ENCODE measurements around the gene OAF.

Gene OAF

GRCh38 chr11:120205596-120206161 is 5.2 kb upstream of the OAF start:
- DNase-seq, result no peak

DNA sequence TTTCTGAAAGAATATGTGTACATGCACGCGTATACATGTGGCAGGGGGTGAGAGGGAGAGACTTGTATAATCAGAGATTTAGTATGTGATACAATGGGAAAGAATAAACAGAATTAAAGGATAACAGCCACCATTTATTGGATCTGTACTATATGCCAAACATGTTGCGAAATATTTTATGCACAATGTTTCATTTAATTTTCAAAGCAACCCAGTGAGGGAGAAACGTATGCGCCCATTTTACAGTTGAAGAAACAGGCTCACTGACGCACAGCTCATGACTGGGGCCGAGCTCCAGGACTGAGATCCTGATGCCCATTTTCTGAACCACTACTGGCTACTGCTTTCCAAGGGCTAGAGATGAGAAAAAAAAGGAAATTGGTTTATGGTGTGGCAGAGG is 3.3 kb upstream of the OAF start:
- no peak for DNase-seq

- DNase-seq, result no peak
These were observed 2.8 kb upstream of the OAF start for GRCh38 chr11:120208001-120208441.

DNA sequence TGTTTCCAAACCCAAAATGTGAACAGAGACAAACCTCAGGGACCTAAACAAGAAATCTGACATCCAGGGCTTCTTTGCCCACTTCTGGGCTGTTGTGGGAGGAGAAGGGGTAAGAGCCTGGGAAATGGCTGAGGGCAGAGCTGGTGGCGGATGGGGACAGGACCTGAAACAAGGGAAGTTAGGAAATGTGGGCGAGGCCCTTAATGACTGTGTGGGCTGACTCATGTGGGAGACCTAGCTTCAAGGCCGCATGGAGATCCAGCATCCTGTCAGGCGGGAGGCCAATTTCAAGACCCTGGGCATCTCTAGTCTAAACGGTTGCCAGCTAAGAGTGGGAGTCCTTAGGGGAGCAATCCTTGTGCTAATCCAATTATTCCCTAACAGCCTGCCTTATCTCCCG is 2.1 kb upstream of the OAF start:
- no peak for DNase-seq

GRCh38 chr11:120209746-120210625 is 846 bp upstream of the OAF start:
- no peak for DNase-seq

- no peak for DNase-seq
These were observed 858 bp downstream of the OAF start for GRCh38 chr11:120211522-120212258.

DNA sequence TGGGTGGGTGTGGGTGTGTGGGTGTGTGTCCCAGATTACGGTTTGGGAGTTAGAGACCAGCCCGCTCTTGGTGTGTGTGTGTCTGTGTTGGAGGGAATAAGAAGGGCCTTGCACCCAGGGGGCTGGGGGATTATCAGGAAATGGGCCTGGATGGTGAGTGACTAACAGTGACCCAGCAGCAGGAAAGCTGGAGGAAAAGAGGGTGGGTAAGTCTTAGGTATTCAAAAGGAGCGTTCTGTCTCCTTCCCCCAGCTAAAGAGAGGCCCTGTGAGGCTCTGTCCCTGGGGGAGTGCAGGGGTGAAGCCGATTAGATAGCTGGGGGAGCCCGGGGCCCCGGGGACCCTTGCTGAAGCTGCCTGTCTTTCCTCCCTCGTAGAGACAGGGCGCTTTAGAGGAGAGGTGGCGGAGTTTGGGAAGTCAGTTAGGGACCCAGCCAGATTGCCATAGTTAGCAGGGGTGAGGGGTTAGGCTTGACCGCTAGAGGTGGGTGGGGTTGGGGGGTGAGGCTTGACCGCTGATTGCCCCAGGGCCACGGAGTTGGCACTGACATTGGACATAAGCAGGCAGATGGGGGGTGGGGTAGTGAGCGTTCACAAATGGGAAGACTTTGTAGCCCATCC is 1.5 kb downstream of the OAF start:
- DNase-seq, result no peak

DNA sequence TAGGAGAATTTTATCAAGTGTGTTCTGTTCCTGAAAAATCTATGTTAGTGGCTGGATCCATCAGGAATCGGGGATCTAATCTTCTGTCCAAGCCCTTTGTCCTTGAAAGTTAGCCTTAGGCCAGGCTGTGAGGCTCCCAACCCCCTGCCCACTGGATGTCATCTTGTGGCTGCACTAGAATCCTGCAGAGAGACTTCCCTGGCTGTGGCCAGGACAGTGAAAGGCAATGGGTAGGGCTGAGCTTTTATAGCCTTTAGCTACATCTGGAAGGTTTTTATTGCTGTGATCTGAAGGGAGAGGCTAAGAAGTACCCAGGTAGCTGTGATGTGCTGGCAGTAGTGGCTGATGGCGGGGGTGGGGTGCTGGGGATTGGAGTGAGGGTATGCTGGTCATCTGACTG is 2.1 kb downstream of the OAF start:
- no peak for DNase-seq

- no peak for DNase-seq
These were observed 3.7 kb downstream of the OAF start for GRCh38 chr11:120214581-120214980.

DNA sequence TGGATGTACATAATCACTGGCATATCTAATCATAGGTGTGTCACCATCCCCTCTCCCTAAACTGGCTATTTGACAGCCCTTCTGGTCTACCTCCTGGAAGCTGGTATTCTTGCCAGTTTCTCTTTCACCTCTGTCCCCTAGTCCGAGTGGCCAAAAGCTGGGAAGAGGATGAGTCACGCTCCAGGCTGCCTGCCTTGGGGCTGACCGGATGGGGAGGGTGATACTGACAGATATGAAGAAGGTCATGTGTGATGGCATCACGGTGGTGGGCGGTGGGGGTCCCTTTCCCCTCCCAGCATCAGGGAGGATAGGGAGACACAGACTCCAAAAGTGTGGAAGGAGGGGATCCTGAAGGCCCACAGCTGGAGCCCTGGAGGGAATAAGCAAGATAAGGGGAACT is 4.8 kb downstream of the OAF start:
- DNase-seq, result no peak

GRCh38 chr11:120216426-120217102 is 5.7 kb downstream of the OAF start:
- DNase-seq, result no peak

GRCh38 chr11:120217526-120217925 is 6.7 kb downstream of the OAF start:
- no peak for DNase-seq

DNA sequence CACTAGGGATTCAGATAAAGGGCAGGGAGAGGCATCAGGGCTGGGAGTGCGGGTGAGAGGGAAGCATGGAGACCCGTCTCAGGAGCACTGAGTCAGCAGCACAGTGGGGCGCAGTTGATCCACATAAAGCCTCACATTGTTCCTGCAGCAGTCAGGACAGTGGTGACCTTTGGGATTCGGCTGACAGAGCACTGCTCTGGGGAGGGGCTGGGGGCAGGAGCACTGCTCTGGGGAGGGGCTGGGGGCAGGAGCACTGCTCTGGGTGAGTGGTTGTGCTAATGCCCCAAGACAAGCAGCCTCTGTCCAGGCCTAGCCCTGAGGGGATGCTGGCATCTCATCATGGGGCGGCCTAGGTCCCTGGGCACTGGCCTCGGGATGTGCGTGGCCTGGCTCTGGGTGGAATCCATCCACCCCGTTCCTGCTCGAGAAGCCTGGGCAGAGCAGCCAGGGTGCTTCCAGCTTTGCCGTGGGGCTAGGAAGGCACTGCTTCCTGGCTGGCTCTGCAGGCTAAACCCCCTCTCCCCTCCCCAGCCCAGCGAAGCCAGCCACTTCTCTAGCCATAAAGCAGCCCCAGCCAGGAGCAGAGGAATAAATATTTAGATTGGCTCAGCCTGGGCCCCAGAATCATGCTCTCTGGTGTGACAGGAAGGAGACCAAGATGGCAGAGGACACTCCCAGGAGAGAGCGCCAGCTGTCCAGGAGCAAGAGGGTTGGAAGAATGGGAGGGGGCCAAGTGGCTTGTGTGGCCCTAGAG is 7.3 kb downstream of the OAF start:
- no peak for DNase-seq

- no peak for DNase-seq
These were observed 7.8 kb downstream of the OAF start for GRCh38 chr11:120218695-120219033.

- no peak for DNase-seq
These were observed 8.6 kb downstream of the OAF start for GRCh38 chr11:120219232-120219937.

- no peak for DNase-seq
These were observed 9.3 kb downstream of the OAF start for GRCh38 chr11:120219938-120220746.

DNA sequence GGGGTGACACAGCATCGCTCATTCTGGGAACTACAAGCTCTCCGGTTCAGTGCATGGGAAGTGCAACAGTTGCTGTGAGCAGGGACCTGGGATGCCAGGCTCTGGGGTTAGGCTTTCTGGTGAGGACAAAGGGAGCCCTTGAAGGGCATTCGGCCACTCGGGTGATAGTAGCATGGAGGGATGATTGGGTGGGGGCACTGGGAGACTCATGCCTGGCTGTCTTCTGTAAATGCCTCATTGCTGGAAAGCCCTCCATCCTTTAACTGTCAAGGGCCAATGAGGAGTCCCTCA is 9.9 kb downstream of the OAF start:
- DNase-seq, result no peak

DNA sequence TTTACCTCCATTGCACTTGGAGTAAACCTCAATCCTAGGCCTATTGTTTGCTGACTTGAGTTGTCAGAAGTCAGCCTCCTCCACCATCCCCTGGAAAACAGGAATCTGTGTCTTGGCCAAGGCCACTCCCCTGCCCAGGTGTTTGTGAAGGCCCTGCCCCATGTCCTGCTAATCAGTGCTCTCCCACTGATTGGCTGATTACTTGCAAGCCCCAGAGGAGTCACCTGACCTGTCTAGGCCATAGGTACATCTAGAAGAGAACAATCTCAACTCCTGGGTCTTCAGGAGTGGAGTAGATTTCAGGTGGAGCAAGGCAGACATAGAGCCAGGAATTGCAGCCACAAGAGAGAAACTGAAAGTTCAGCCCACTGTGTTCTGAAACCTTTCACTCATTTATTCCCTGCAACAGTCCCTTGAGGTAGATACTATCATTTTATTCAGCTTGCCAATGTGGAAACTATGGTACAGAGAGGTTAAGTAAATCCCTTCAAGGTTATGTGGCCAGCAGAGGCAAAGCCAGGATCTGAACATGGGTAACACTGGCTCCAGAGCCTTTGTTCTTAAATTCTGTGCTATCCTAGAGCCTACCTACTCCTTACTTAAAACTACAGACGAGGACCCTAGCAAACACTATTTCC is 10.4 kb downstream of the OAF start:
- no peak for DNase-seq

GRCh38 chr11:120222916-120223315 is 12.1 kb downstream of the OAF start:
- no peak for DNase-seq

GRCh38 chr11:120223793-120224192 is 13.0 kb downstream of the OAF start:
- no peak for DNase-seq

Measured in CD4-positive, alpha-beta T cell treated with Interleukin-10 for 1 hour (primary cell).